ENCODE data around the gene BTG2.

Gene BTG2

DNA sequence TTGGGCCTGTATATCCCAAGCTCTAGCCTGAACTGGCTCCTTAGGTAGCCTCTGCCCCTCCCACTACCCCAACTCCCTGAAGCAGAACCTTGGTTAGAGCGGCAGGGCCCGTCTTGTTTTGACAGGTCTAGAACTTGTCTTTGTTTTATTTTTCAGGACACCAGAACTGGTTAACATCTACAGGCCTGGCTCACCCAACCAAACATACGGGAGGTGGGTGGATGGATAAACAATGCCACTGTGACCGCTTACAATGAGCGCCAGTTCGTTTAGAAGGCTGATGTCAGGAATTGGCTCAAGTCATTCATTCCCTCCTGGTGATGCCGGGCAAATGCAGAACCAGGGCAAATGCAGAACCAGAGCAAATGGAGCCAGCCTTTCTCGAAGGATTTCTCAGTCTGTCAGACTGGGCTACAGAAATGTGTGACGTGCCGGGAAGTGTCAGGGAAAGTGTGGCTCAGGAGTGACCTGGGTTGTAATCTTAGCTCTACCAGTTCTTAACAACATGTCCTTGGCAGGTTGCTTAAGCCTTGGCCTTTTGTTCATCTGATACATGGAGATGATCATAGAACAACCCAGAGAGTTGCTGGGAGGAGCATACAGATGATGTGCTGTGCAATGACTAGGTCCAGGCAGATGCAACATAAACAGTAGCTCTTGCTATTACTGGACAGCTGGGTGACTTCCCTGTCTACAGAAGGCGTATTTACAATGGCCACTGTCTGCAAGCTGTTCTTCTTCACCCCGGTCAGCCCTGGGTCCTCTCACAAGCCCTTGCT is 30.5 kb upstream of the BTG2 start:
- Histone ChIP-seq H4K20me1 (ENCODE audit: insufficient read depth, low read length) (no peaks in the 10 kb centered on the region), H2AFZ (ENCODE audit: low read length) (peak overlapping the region; percentile 13; the same call in 1 of the 2 replicates), H3F3A (ENCODE audit: insufficient read depth, low read length) (peaks cover 13% of the 10 kb centered on the region), H3K79me2 (ENCODE audit: low read length) (peaks cover 29% of the 10 kb centered on the region), H3K27ac (ENCODE audit: low read length) (peak overlapping the region; percentile 89; the same call in 1 of the 2 replicates), H3K4me1 (ENCODE audit: low read length) (peaks cover 71% of the 10 kb centered on the region), H3K4me2 (ENCODE audit: low read depth, low read length) (peak overlapping the region; percentile 98), H3K9me2 (replicated peaks; ENCODE audit: insufficient read depth, low read length) (no peaks in the 10 kb centered on the region), H3K9me3 (replicated peaks; ENCODE audit: insufficient read depth, low read length) (no peaks in the 10 kb centered on the region), H3K4me3 (ENCODE audit: low read length) (peak overlapping the region; percentile 64), H3K9ac (ENCODE audit: low read length) (peak overlapping the region; percentile 84), H3K36me3 (replicated peaks; ENCODE audit: insufficient read depth, low read length) (no peaks in the 10 kb centered on the region), H3K27me3 (replicated peaks; ENCODE audit: insufficient read depth, low read length) (no peaks in the 10 kb centered on the region)
- DNase-seq: no peak
- TF ChIP-seq, protein P1, sequence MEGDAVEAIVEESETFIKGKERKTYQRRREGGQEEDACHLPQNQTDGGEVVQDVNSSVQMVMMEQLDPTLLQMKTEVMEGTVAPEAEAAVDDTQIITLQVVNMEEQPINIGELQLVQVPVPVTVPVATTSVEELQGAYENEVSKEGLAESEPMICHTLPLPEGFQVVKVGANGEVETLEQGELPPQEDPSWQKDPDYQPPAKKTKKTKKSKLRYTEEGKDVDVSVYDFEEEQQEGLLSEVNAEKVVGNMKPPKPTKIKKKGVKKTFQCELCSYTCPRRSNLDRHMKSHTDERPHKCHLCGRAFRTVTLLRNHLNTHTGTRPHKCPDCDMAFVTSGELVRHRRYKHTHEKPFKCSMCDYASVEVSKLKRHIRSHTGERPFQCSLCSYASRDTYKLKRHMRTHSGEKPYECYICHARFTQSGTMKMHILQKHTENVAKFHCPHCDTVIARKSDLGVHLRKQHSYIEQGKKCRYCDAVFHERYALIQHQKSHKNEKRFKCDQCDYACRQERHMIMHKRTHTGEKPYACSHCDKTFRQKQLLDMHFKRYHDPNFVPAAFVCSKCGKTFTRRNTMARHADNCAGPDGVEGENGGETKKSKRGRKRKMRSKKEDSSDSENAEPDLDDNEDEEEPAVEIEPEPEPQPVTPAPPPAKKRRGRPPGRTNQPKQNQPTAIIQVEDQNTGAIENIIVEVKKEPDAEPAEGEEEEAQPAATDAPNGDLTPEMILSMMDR (IDR thresholded peaks at IDR 0.05; ENCODE audit: low read length): no peak
- no peak for TF ChIP-seq EZH2phosphoT487 (IDR thresholded peaks at IDR 0.05; ENCODE audit: low read length)
- TF ChIP-seq EZH2 (optimal IDR thresholded peaks at IDR 0.05; ENCODE audit: low read depth, low read length): no peak

DNA sequence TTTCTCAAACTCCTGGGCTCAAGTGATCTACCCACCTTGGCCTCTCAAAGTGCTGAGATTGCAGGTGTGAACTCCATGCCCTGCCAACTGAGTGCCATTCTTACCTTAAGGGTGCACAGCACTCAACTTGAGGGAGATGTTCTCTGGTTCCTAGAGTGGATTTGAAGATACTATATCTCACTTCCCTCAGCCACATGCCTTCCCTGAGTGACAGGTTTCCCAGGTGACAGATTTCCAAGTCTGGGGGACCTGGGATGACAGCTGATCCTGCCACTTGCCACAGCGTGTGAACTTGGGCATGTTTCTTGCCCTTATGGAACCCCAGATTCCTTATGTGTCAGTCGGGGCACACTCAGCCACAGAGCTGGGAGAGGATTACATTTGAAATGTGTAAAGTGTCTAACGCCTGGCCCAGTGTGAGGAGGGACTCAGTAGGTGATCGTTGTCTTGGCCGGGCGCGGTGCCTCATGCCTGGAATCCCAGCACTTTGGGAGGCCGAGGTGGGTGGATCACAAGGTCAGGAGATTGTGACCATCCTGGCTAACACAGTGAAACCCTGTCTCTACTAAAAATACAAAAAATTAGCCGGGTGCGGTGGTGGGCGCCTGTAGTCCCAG is 29.6 kb upstream of the BTG2 start:
- H3K27me3 ChIP-seq (replicated peaks; ENCODE audit: insufficient read depth, low read length): no peaks in the 10 kb centered on the region
- H3K4me1 ChIP-seq (ENCODE audit: low read length): peaks cover 64% of the 10 kb centered on the region

DNA sequence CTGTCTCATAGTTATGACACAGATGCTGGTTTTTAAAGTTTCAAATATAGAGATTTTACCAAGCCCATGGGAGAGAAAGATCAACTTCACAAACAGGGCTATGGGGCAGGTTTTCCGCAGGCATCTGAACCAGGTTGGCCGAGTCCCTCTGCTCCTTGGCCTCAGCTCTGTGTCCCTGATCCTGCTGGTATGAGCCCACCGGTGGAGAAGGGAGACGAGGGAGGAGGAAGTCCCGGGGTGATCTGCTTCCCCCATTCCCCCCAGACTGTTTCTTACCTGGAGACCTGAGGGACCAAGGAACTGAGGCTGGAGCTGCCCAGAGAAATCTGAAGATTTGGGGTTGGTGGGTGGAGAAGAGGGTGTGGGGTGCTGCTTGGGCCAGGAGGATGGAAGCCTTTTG is 28.9 kb upstream of the BTG2 start:
- TF ChIP-seq EZH2phosphoT487 (IDR thresholded peaks at IDR 0.05; ENCODE audit: low read length) (no peak), EZH2 (optimal IDR thresholded peaks at IDR 0.05; ENCODE audit: low read depth, low read length) (no peak)
- TF ChIP-seq, protein P1 (IDR thresholded peaks at IDR 0.05; ENCODE audit: low read length): no peak
- no peak overlapping the region for H3K9ac ChIP-seq (ENCODE audit: low read length)

More for the DNA sequence above, 29.6 kb upstream of the BTG2 start:
- H3K4me3 ChIP-seq (ENCODE audit: low read length): no peak overlapping the region
- DNase-seq: no peak
- H3K9me3 ChIP-seq (replicated peaks; ENCODE audit: insufficient read depth, low read length): no peaks in the 10 kb centered on the region
- H3K9ac ChIP-seq (ENCODE audit: low read length): no peak overlapping the region
- H3K27ac ChIP-seq (ENCODE audit: low read length): no peak overlapping the region
- H3K4me2 ChIP-seq (ENCODE audit: low read depth, low read length): no peak overlapping the region
- H2AFZ ChIP-seq (ENCODE audit: low read length): no peak overlapping the region
- no peaks in the 10 kb centered on the region for H3K9me2 ChIP-seq (replicated peaks; ENCODE audit: insufficient read depth, low read length)
- no peak for TF ChIP-seq EZH2phosphoT487 (IDR thresholded peaks at IDR 0.05; ENCODE audit: low read length)
- TF ChIP-seq, protein P1 (IDR thresholded peaks at IDR 0.05; ENCODE audit: low read length): no peak
- no peak for TF ChIP-seq EZH2 (optimal IDR thresholded peaks at IDR 0.05; ENCODE audit: low read depth, low read length)
- H3F3A ChIP-seq (ENCODE audit: insufficient read depth, low read length): peaks cover 13% of the 10 kb centered on the region
- peaks cover 29% of the 10 kb centered on the region for H3K79me2 ChIP-seq (ENCODE audit: low read length)
- H3K36me3 ChIP-seq (replicated peaks; ENCODE audit: insufficient read depth, low read length): no peaks in the 10 kb centered on the region
- no peaks in the 10 kb centered on the region for H4K20me1 ChIP-seq (ENCODE audit: insufficient read depth, low read length)

More for the DNA sequence above, 28.9 kb upstream of the BTG2 start:
- Histone ChIP-seq H3K27me3 (replicated peaks; ENCODE audit: insufficient read depth, low read length) (no peaks in the 10 kb centered on the region), H3F3A (ENCODE audit: insufficient read depth, low read length) (peaks cover 13% of the 10 kb centered on the region), H3K27ac (ENCODE audit: low read length) (no peak overlapping the region), H3K9me3 (replicated peaks; ENCODE audit: insufficient read depth, low read length) (no peaks in the 10 kb centered on the region), H3K4me1 (ENCODE audit: low read length) (peaks cover 58% of the 10 kb centered on the region), H3K36me3 (replicated peaks; ENCODE audit: insufficient read depth, low read length) (no peaks in the 10 kb centered on the region), H3K79me2 (ENCODE audit: low read length) (peaks cover 29% of the 10 kb centered on the region), H3K4me2 (ENCODE audit: low read depth, low read length) (no peak overlapping the region), H2AFZ (ENCODE audit: low read length) (no peak overlapping the region), H4K20me1 (ENCODE audit: insufficient read depth, low read length) (no peaks in the 10 kb centered on the region), H3K9me2 (replicated peaks; ENCODE audit: insufficient read depth, low read length) (no peaks in the 10 kb centered on the region), H3K4me3 (ENCODE audit: low read length) (no peak overlapping the region)
- no peak for DNase-seq
